SK-N-MC (cell line): ENCODE measurements around the gene OTOP3.

Experiments
- EZH2 ChIP-seq: fragments of 200-600 bp; sonication (generic); IDR thresholded peaks from one replicate; pipeline ENCODE4 v1.6.1; 2017; ENCODE audit warnings: antibody characterized with exemption
- POLR2AphosphoS5 ChIP-seq: IDR thresholded peaks from 2 replicates; pipeline ENCODE4 v1.6.1; 2012; ENCODE audit warnings: mild to moderate bottlenecking, low read depth, low read length, borderline replicate concordance

DNA sequence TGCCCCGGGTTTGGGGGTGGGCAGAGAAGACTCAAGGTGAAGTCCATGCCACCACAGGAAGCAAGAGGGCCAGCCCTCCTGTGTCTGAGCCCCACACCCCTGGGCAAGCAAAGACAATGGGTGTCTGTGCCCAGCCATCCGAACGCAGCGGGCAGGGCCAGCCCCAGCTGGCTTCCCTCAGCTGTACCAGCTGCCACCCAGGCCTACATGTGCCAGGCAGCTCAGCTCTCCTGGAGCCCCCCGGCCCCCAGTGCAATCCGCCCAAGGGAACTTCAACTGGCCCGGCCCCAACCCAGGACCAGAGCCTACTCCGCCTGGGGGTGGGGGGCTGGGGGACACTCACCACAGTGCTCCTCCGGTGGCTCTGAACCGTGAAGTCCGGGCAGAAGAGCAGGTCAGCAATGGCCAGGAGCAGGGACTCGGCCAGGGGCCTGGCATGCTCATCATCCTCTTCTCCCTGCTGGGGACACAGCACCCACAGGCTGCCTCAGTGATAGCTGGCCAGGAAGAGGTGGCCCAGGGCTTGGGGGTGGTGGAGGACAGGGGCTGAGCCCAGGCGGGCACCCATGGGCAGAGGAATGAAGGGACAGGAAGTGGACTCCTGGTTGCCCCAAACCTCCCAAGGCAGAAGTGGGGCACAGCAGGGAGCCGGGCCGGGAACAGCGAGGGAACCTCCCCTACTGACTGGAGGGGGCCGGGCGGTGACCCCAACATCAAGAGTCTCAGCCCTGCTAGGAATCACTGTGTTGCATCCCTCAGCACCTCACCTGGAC, 27.1 kb downstream of the OTOP3 start:
- TF ChIP-seq POLR2AphosphoS5: no peak
- no peak for TF ChIP-seq EZH2
